ENCODE measurements around the gene CFTR.

Gene CFTR

DNA sequence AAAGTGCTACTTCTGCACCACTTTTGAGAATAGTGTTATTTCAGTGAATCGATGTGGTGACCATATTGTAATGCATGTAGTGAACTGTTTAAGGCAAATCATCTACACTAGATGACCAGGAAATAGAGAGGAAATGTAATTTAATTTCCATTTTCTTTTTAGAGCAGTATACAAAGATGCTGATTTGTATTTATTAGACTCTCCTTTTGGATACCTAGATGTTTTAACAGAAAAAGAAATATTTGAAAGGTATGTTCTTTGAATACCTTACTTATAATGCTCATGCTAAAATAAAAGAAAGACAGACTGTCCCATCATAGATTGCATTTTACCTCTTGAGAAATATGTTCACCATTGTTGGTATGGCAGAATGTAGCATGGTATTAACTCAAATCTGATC, 110.4 kb downstream of the CFTR start:
- no peak overlapping the region for H3K9ac ChIP-seq (ENCODE audit: low read length)
- peaks cover 6% of the 10 kb centered on the region for H3K4me1 ChIP-seq (ENCODE audit: control insufficient read depth, low read depth, low read length)
- no peaks in the 10 kb centered on the region for H3K27me3 ChIP-seq (ENCODE audit: control insufficient read depth, insufficient read depth, low read length)
- H3K4me3 ChIP-seq (ENCODE audit: low read length): no peak overlapping the region
- no peak overlapping the region for H3K27ac ChIP-seq (ENCODE audit: low read length)
- no peaks in the 10 kb centered on the region for H3K9me3 ChIP-seq (ENCODE audit: control insufficient read depth, low read depth, low read length)
- H3K36me3 ChIP-seq (ENCODE audit: control insufficient read depth, low read depth, low read length): no peaks in the 10 kb centered on the region

DNA sequence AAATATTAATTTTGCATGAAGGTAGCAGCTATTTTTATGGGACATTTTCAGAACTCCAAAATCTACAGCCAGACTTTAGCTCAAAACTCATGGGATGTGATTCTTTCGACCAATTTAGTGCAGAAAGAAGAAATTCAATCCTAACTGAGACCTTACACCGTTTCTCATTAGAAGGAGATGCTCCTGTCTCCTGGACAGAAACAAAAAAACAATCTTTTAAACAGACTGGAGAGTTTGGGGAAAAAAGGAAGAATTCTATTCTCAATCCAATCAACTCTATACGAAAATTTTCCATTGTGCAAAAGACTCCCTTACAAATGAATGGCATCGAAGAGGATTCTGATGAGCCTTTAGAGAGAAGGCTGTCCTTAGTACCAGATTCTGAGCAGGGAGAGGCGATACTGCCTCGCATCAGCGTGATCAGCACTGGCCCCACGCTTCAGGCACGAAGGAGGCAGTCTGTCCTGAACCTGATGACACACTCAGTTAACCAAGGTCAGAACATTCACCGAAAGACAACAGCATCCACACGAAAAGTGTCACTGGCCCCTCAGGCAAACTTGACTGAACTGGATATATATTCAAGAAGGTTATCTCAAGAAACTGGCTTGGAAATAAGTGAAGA, 112.3 kb downstream of the CFTR start:
- H3K27ac ChIP-seq (ENCODE audit: low read length): no peak overlapping the region

DNA sequence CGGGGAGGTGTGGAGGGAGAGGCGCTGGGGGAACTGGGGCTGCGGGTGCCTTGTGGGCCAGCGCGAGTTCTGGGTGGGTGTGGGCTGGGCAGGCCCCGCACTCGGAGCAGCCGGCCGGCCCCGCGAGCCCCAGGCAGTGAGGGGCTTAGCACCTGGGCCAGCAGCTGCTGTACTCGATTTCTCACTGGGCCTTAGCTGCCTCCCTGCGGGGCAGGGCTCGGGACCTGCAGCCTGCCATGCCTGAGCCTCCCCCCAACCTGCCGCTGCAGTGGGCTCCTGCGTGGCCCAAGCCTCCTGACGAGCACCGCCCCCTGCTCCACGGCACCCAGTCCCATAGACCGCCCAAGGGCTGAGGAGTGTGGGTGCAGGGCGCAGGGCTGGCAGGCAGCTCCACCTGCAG, 116.3 kb downstream of the CFTR start:
- Histone ChIP-seq H3K27ac (ENCODE audit: low read length) (no peak overlapping the region), H3K9me3 (ENCODE audit: control insufficient read depth, low read depth, low read length) (no peaks in the 10 kb centered on the region), H3K36me3 (ENCODE audit: control insufficient read depth, low read depth, low read length) (no peaks in the 10 kb centered on the region), H3K9ac (ENCODE audit: low read length) (no peak overlapping the region), H3K4me3 (ENCODE audit: low read length) (no peak overlapping the region), H3K4me1 (ENCODE audit: control insufficient read depth, low read depth, low read length) (no peaks in the 10 kb centered on the region), H3K27me3 (ENCODE audit: control insufficient read depth, insufficient read depth, low read length) (no peaks in the 10 kb centered on the region)

More for the DNA sequence above, 112.3 kb downstream of the CFTR start:
- no peak overlapping the region for H3K4me3 ChIP-seq (ENCODE audit: low read length)
- no peak overlapping the region for H3K9ac ChIP-seq (ENCODE audit: low read length)
- H3K9me3 ChIP-seq (ENCODE audit: control insufficient read depth, low read depth, low read length): no peaks in the 10 kb centered on the region
- H3K27me3 ChIP-seq (ENCODE audit: control insufficient read depth, insufficient read depth, low read length): no peaks in the 10 kb centered on the region
- no peaks in the 10 kb centered on the region for H3K36me3 ChIP-seq (ENCODE audit: control insufficient read depth, low read depth, low read length)
- H3K4me1 ChIP-seq (ENCODE audit: control insufficient read depth, low read depth, low read length): peaks cover under 1% of the 10 kb centered on the region

DNA sequence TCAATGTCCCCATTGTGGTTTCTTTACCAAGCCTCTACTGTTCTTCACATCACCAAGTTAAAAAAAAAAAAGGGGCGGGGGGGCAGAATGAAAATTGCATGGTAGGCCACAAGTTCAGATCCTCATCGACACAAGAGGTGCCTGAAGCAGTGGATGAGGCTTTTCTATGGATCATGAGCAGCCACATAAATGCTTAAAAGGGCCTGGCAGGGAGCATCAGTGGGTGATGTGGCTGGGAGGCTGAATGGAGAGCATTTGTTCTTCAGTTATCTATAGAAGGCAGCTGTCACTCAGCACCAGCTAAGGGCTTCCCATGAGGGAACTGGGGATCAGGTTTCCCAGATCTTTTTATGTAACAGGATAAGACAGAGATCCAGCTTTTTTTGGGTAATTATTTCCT, 117.9 kb downstream of the CFTR start:
- Histone ChIP-seq H3K4me1 (ENCODE audit: control insufficient read depth, low read depth, low read length) (no peaks in the 10 kb centered on the region), H3K27me3 (ENCODE audit: control insufficient read depth, insufficient read depth, low read length) (no peaks in the 10 kb centered on the region), H3K27ac (ENCODE audit: low read length) (no peak overlapping the region), H3K9me3 (ENCODE audit: control insufficient read depth, low read depth, low read length) (no peaks in the 10 kb centered on the region), H3K36me3 (ENCODE audit: control insufficient read depth, low read depth, low read length) (no peaks in the 10 kb centered on the region), H3K4me3 (ENCODE audit: low read length) (no peak overlapping the region), H3K9ac (ENCODE audit: low read length) (no peak overlapping the region)

DNA sequence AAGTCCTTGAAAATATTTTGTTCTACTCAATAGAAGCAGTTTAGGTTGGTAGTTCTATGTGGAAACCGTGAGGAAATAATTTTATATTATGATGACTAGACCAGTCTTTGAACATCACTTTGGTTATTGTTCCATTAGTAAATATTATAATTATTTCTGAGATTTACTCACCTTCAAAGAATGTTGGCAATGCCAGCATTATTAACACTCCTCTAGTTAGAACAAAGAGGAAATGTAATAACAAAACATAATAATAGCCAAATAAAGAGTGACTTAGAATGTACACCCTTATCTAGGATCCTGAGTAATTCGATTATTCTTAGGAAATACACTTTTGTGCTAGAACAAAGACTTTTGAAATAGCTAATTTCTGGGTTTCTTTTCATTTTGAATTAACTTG, 121.1 kb downstream of the CFTR start:
- Histone ChIP-seq H3K9ac (ENCODE audit: low read length) (no peak overlapping the region), H3K36me3 (ENCODE audit: control insufficient read depth, low read depth, low read length) (no peaks in the 10 kb centered on the region), H3K27ac (ENCODE audit: low read length) (no peak overlapping the region), H3K4me1 (ENCODE audit: control insufficient read depth, low read depth, low read length) (no peaks in the 10 kb centered on the region), H3K4me3 (ENCODE audit: low read length) (no peak overlapping the region), H3K27me3 (ENCODE audit: control insufficient read depth, insufficient read depth, low read length) (no peaks in the 10 kb centered on the region), H3K9me3 (ENCODE audit: control insufficient read depth, low read depth, low read length) (no peaks in the 10 kb centered on the region)

DNA sequence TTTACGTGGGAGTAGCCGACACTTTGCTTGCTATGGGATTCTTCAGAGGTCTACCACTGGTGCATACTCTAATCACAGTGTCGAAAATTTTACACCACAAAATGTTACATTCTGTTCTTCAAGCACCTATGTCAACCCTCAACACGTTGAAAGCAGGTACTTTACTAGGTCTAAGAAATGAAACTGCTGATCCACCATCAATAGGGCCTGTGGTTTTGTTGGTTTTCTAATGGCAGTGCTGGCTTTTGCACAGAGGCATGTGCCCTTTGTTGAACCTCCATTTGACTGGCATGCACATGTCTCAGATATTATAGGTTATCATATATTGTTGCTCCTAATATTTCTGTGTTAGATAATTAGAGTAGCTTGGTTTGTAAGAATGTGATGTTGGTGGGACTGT, 123.8 kb downstream of the CFTR start:
- H3K4me1 ChIP-seq (ENCODE audit: control insufficient read depth, low read depth, low read length): no peaks in the 10 kb centered on the region
- no peaks in the 10 kb centered on the region for H3K36me3 ChIP-seq (ENCODE audit: control insufficient read depth, low read depth, low read length)
- no peak overlapping the region for H3K9ac ChIP-seq (ENCODE audit: low read length)
- no peaks in the 10 kb centered on the region for H3K27me3 ChIP-seq (ENCODE audit: control insufficient read depth, insufficient read depth, low read length)
- H3K9me3 ChIP-seq (ENCODE audit: control insufficient read depth, low read depth, low read length): no peaks in the 10 kb centered on the region
- H3K4me3 ChIP-seq (ENCODE audit: low read length): no peak overlapping the region
- no peak overlapping the region for H3K27ac ChIP-seq (ENCODE audit: low read length)

DNA sequence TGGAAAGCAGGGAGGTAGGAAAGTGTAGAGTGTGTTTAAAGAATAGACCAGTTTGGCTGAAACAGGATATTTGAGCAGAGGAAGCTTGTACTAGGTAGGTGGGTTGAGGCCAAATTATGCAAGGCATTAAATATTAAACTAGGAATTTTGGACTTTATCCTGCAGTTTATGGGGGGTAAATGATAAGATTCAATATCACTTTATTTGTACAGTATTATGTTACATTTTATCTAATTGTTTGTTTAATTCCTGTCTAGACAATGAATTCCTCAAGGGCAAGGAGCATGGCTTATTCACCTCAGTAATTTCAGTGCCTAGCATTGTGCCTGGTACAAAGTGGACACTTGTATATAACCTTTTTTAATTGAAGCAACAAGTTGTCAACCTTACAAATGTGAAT, 125.9 kb downstream of the CFTR start:
- no peaks in the 10 kb centered on the region for H3K4me1 ChIP-seq (ENCODE audit: control insufficient read depth, low read depth, low read length)
- no peak overlapping the region for H3K27ac ChIP-seq (ENCODE audit: low read length)
- no peaks in the 10 kb centered on the region for H3K36me3 ChIP-seq (ENCODE audit: control insufficient read depth, low read depth, low read length)
- no peak overlapping the region for H3K9ac ChIP-seq (ENCODE audit: low read length)
- no peaks in the 10 kb centered on the region for H3K9me3 ChIP-seq (ENCODE audit: control insufficient read depth, low read depth, low read length)
- no peak overlapping the region for H3K4me3 ChIP-seq (ENCODE audit: low read length)
- no peaks in the 10 kb centered on the region for H3K27me3 ChIP-seq (ENCODE audit: control insufficient read depth, insufficient read depth, low read length)

DNA sequence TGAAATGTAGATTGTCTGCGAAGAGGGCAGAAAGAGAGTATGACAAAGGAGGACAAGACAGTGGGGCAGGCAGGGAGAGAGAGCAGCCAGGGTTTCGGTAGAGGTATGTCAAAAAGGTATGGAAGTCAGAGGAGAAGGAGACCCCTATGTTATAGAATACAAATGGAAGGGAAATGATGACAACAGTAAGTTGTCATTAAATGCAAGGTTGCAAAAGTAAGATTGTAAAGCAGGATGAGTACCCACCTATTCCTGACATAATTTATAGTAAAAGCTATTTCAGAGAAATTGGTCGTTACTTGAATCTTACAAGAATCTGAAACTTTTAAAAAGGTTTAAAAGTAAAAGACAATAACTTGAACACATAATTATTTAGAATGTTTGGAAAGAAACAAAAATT, 126.3 kb downstream of the CFTR start:
- Histone ChIP-seq H3K27ac (ENCODE audit: low read length) (no peak overlapping the region), H3K4me1 (ENCODE audit: control insufficient read depth, low read depth, low read length) (no peaks in the 10 kb centered on the region), H3K9me3 (ENCODE audit: control insufficient read depth, low read depth, low read length) (no peaks in the 10 kb centered on the region), H3K36me3 (ENCODE audit: control insufficient read depth, low read depth, low read length) (no peaks in the 10 kb centered on the region), H3K4me3 (ENCODE audit: low read length) (no peak overlapping the region), H3K9ac (ENCODE audit: low read length) (no peak overlapping the region), H3K27me3 (ENCODE audit: control insufficient read depth, insufficient read depth, low read length) (no peaks in the 10 kb centered on the region)

DNA sequence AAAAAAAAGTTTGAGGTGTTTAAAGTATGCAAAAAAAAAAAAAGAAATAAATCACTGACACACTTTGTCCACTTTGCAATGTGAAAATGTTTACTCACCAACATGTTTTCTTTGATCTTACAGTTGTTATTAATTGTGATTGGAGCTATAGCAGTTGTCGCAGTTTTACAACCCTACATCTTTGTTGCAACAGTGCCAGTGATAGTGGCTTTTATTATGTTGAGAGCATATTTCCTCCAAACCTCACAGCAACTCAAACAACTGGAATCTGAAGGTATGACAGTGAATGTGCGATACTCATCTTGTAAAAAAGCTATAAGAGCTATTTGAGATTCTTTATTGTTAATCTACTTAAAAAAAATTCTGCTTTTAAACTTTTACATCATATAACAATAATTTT, 130.6 kb downstream of the CFTR start:
- Histone ChIP-seq H3K4me1 (ENCODE audit: control insufficient read depth, low read depth, low read length) (no peaks in the 10 kb centered on the region), H3K9me3 (ENCODE audit: control insufficient read depth, low read depth, low read length) (no peaks in the 10 kb centered on the region), H3K4me3 (ENCODE audit: low read length) (no peak overlapping the region), H3K27ac (ENCODE audit: low read length) (no peak overlapping the region), H3K36me3 (ENCODE audit: control insufficient read depth, low read depth, low read length) (no peaks in the 10 kb centered on the region), H3K9ac (ENCODE audit: low read length) (no peak overlapping the region), H3K27me3 (ENCODE audit: control insufficient read depth, insufficient read depth, low read length) (no peaks in the 10 kb centered on the region)

DNA sequence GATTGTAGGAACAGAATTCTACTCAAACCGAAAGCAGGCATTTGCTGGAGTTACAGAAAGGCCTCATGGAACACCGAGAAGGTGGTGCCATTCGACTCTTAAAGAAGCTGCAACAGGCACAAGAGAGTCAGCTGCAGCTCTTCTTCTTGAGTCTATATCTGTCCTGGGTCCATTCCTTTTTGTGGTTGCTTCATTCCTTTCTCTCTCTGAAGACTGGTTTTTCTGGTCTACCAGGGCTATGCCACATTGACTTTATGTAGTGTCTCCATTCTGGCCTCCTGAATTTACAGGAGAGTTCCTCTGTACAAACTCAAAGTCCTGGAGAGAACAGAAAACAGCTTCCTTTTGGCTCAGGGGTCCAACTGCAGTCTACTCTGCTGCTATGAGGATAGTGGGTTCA, 132.8 kb downstream of the CFTR start:
- no peaks in the 10 kb centered on the region for H3K4me1 ChIP-seq (ENCODE audit: control insufficient read depth, low read depth, low read length)
- no peak overlapping the region for H3K4me3 ChIP-seq (ENCODE audit: low read length)
- H3K27ac ChIP-seq (ENCODE audit: low read length): no peak overlapping the region
- H3K27me3 ChIP-seq (ENCODE audit: control insufficient read depth, insufficient read depth, low read length): no peaks in the 10 kb centered on the region
- H3K9me3 ChIP-seq (ENCODE audit: control insufficient read depth, low read depth, low read length): no peaks in the 10 kb centered on the region
- H3K9ac ChIP-seq (ENCODE audit: low read length): no peak overlapping the region
- no peaks in the 10 kb centered on the region for H3K36me3 ChIP-seq (ENCODE audit: control insufficient read depth, low read depth, low read length)

DNA sequence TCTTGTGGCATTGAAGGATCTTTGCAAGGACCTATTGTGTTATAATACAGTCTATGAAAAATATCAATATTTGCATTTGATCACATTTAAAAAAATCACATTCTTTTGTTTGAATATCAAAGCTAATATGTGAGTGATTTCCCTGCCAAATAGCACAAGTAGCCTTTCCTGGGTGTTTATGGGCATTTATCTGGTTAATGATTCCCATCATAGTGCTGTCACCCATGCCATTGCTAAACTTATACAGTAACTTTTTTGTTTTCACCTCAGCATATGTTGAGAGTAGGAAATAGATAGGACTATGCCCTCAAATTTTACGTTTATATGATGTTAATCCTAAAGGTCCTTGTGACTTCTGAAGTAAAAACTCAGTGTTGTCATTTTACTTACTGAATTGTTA, 136.9 kb downstream of the CFTR start:
- Histone ChIP-seq H3K27ac (ENCODE audit: low read length) (no peak overlapping the region), H3K9me3 (ENCODE audit: control insufficient read depth, low read depth, low read length) (no peaks in the 10 kb centered on the region), H3K4me1 (ENCODE audit: control insufficient read depth, low read depth, low read length) (no peaks in the 10 kb centered on the region), H3K27me3 (ENCODE audit: control insufficient read depth, insufficient read depth, low read length) (no peaks in the 10 kb centered on the region), H3K9ac (ENCODE audit: low read length) (no peak overlapping the region), H3K4me3 (ENCODE audit: low read length) (no peak overlapping the region), H3K36me3 (ENCODE audit: control insufficient read depth, low read depth, low read length) (no peaks in the 10 kb centered on the region)

DNA sequence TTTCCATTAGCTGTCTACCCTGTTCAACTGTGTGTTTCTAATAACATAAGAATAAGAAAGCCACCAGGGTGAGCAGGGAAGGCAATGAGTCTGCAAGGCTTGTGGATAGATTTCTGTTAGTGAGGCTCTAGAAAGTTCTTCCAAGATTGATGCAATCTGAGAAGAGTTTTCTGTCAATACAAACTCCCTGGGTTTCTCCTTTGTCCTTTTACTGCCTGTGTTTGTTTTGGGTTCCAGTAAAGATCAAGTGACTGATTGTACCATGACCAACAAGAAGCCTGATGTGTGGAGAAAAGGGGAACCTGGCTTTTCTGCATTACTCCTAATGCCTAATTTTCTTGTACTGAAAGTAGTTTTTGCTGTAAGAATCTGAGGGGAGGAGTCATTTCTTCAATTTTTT, 139.9 kb downstream of the CFTR start:
- H3K27ac ChIP-seq (ENCODE audit: low read length): no peak overlapping the region
- no peaks in the 10 kb centered on the region for H3K9me3 ChIP-seq (ENCODE audit: control insufficient read depth, low read depth, low read length)
- no peaks in the 10 kb centered on the region for H3K27me3 ChIP-seq (ENCODE audit: control insufficient read depth, insufficient read depth, low read length)
- H3K9ac ChIP-seq (ENCODE audit: low read length): no peak overlapping the region
- no peaks in the 10 kb centered on the region for H3K4me1 ChIP-seq (ENCODE audit: control insufficient read depth, low read depth, low read length)
- H3K4me3 ChIP-seq (ENCODE audit: low read length): no peak overlapping the region
- H3K36me3 ChIP-seq (ENCODE audit: control insufficient read depth, low read depth, low read length): no peaks in the 10 kb centered on the region

Data from iPS-18a (cell line).